GM23338 (cell line): ENCODE measurements around the gene PRPF38A. TPM values are rescaled to one million over a fixed set of nuclear protein-coding genes. Genes with fewer than 3 reads are reported as not detected.

Experiments used
- ATAC-seq: fragments of 200-7000 bp; cut with Tn5 transposase; 3 replicates; pipeline ENCODE4 v1.9.1; 2020
- DNase-seq: peaks from one replicate; pipeline ENCODE4 v3.0.0-alpha.2; 2015; ENCODE audit warnings: low spot score
- H2AFZ ChIP-seq: fragments of 200-600 bp; sonication (generic); 2 replicates; pipeline ENCODE4 v1.8.0; 2016; ENCODE audit warnings: antibody characterized with exemption, mild to moderate bottlenecking, moderate library complexity
- H3F3A ChIP-seq: fragments of 200-600 bp; sonication (generic); replicated peaks from 2 replicates; pipeline ENCODE4 v1.8.0; 2017; ENCODE audit warnings: antibody characterized with exemption, mixed run types, low read depth
- H3K27ac ChIP-seq: fragments of 200-600 bp; sonication (generic); 2 replicates; pipeline ENCODE4 v1.6.1; 2016; ENCODE audit warnings: low read depth
- H3K27me3 ChIP-seq: fragments of 200-600 bp; sonication (generic); 2 replicates; pipeline ENCODE4 v1.8.0; 2016; ENCODE audit warnings: mild to moderate bottlenecking, mixed run types, moderate library complexity; ENCODE audit not compliant: insufficient read depth
- H3K36me3 ChIP-seq: fragments of 200-600 bp; sonication (generic); 2 replicates; pipeline ENCODE4 v1.8.0; 2016; ENCODE audit warnings: mild to moderate bottlenecking; ENCODE audit not compliant: insufficient read depth
- H3K4me1 ChIP-seq: fragments of 200-600 bp; sonication (generic); 2 replicates; pipeline ENCODE4 v1.8.0; 2016; ENCODE audit warnings: mild to moderate bottlenecking, moderate library complexity; ENCODE audit not compliant: insufficient read depth
- H3K4me2 ChIP-seq: fragments of 200-600 bp; sonication (generic); 2 replicates; pipeline ENCODE4 v1.7.1; 2017; ENCODE audit warnings: mixed run types
- H3K4me3 ChIP-seq: fragments of 200-600 bp; sonication (generic); 2 replicates; pipeline ENCODE4 v1.6.1; 2016; ENCODE audit warnings: mixed run types
- H3K79me2 ChIP-seq: fragments of 200-600 bp; sonication (generic); replicated peaks from 2 replicates; pipeline ENCODE4 v1.8.0; 2017; ENCODE audit warnings: mild to moderate bottlenecking; ENCODE audit not compliant: insufficient read depth
- H3K9me2 ChIP-seq: fragments of 200-600 bp; sonication (generic); 2 replicates; pipeline ENCODE4 v1.8.0; 2017; ENCODE audit not compliant: insufficient read depth
- H4K20me1 ChIP-seq: fragments of 200-600 bp; sonication (generic); replicated peaks from 2 replicates; pipeline ENCODE4 v1.8.0; 2017; ENCODE audit warnings: mild to moderate bottlenecking; ENCODE audit not compliant: insufficient read depth
- H3K27ac Mint-ChIP-seq: 2 replicates; pipeline ENCODE4 v1.8.0; 2020; ENCODE audit warnings: inconsistent platforms, mild to moderate bottlenecking, moderate library complexity, mixed read lengths
- H3K27me3 Mint-ChIP-seq: 3 replicates; pipeline ENCODE4 v1.8.0; 2022; ENCODE audit warnings: low read depth, mild to moderate bottlenecking, moderate library complexity, mixed read lengths, inconsistent platforms; ENCODE audit not compliant: insufficient read depth, poor library complexity
- H3K36me3 Mint-ChIP-seq: 3 replicates; pipeline ENCODE4 v1.8.0; 2021; ENCODE audit warnings: low read depth, mild to moderate bottlenecking, inconsistent platforms, moderate library complexity, mixed read lengths
- H3K4me1 Mint-ChIP-seq: 3 replicates; pipeline ENCODE4 v1.8.0; 2020; ENCODE audit warnings: mild to moderate bottlenecking, inconsistent platforms, mixed read lengths
- H3K4me3 Mint-ChIP-seq: 3 replicates; pipeline ENCODE4 v1.8.0; 2021; ENCODE audit warnings: moderate library complexity, mild to moderate bottlenecking, inconsistent platforms, mixed read lengths
- H3K9me3 Mint-ChIP-seq: 3 replicates; pipeline ENCODE4 v1.8.0; 2020; ENCODE audit warnings: moderate library complexity, mild to moderate bottlenecking, inconsistent platforms, mixed read lengths
- CREB1 ChIP-seq: fragments of 250-450 bp; sonication (Bioruptor Pico); IDR thresholded peaks from 2 replicates; pipeline ENCODE4 v1.5.0; 2020; ENCODE audit warnings: low read depth, mild to moderate bottlenecking, moderate library complexity
- EZH2 ChIP-seq: fragments of 200-600 bp; sonication (generic); IDR thresholded peaks from one replicate; pipeline ENCODE4 v1.8.0; 2017; ENCODE audit warnings: antibody characterized with exemption, mild to moderate bottlenecking, low read depth; ENCODE audit not compliant: unreplicated experiment
- EZH2phosphoT487 ChIP-seq: fragments of 200-600 bp; sonication (generic); IDR thresholded peaks from one replicate; pipeline ENCODE4 v1.8.1; 2018; ENCODE audit warnings: antibody characterized with exemption; ENCODE audit not compliant: unreplicated experiment
- JUNB ChIP-seq: IDR thresholded peaks from one replicate; pipeline ENCODE4 v1.6.1; 2016; ENCODE audit warnings: antibody characterized with exemption; ENCODE audit not compliant: unreplicated experiment
- NANOG ChIP-seq: IDR thresholded peaks from 2 replicates; pipeline ENCODE4 v1.6.1; 2016; ENCODE audit warnings: antibody characterized with exemption, borderline replicate concordance
- POLR2AphosphoS5 ChIP-seq: IDR thresholded peaks from 2 replicates; pipeline ENCODE4 v1.6.1; 2016; ENCODE audit warnings: antibody characterized with exemption, low read depth
- REST ChIP-seq: IDR thresholded peaks from one replicate; pipeline ENCODE4 v1.6.1; 2018; ENCODE audit warnings: antibody characterized with exemption; ENCODE audit not compliant: unreplicated experiment
- STAT1 ChIP-seq: IDR thresholded peaks from one replicate; pipeline ENCODE4 v1.6.1; 2016; ENCODE audit warnings: antibody characterized with exemption; ENCODE audit not compliant: unreplicated experiment
- ZNF114 ChIP-seq: fragments of 250-450 bp; sonication (Bioruptor Pico); IDR thresholded peaks from 2 replicates; pipeline ENCODE4 v1.5.0; 2020; ENCODE audit warnings: mild to moderate bottlenecking, moderate library complexity
- ZNF331 ChIP-seq: fragments of 250-450 bp; sonication (Bioruptor Pico); IDR thresholded peaks from 2 replicates; pipeline ENCODE4 v1.5.0; 2020; ENCODE audit warnings: low read depth, mild to moderate bottlenecking, moderate library complexity
- ZNF462 ChIP-seq: fragments of 250-450 bp; sonication (Bioruptor Pico); IDR thresholded peaks from 2 replicates; pipeline ENCODE4 v1.5.0; 2020; ENCODE audit warnings: mild to moderate bottlenecking, moderate library complexity
- polyA plus RNA-seq: library from polyadenylated mRNA; unstranded; fragments of >200 nt; fragmentation: Nextera tagmentation; extraction: Ambion mirVana; gene quantifications from 2 replicates; pipeline ENCODE4 v1.2.1, GENCODE V29; 2016
- total RNA-seq: library from RNA; depleted of rRNA; stranded (reverse); fragments of >200 nt; shearing (Covaris generic); gene quantifications from 2 replicates; pipeline ENCODE4 v1.2.3, GENCODE V29; 2014
- TF ChIP-seq, protein P1 (sequence below): IDR thresholded peaks from 2 replicates; pipeline ENCODE4 v1.6.1; 2016; ENCODE audit warnings: antibody characterized with exemption
- TF ChIP-seq, protein P2 (sequence below), 2 experiments: fragments of 200-600 bp in 1 of 2; sonication (generic) in 1 of 2; conservative IDR thresholded peaks; 2 replicates each; pipeline versions ENCODE4 v1.5.1 to v1.6.1; 2016 to 2017; ENCODE audit warnings: antibody characterized with exemption in 2 of 2, low read depth in 2 of 2, mild to moderate bottlenecking in 2 of 2, moderate library complexity in 1 of 2

The PRPF38A gene
- total and polyA plus RNA-seq, 2 experiments from 2014 or later: 24.8 to 40.3 TPM

GRCh38 chr1:52423771-52424170, 19.4 kb downstream of the PRPF38A start:
- Histone ChIP-seq H3F3A (0 out of 2 replicates have a peak, but pooled peaks cover 3% of the 10 kb centered on the region), H3K4me1 (0 out of 2 replicates have a peak, but pooled peaks cover 9% of the 10 kb centered on the region), H4K20me1 (no peaks in the 10 kb centered on the region), H3K9me2 (no peaks in the 10 kb centered on the region), H3K79me2 (no peaks in the 10 kb centered on the region; the same call in 1 of the 2 replicates), H2AFZ (no peak overlapping the region), H3K27ac (no peak overlapping the region), H3K4me2 (no peak overlapping the region), H3K4me3 (no peak overlapping the region), H3K36me3 (peaks cover 16% of the 10 kb centered on the region), H3K27me3 (no peaks in the 10 kb centered on the region)
- H3K4me1 Mint-ChIP-seq: peaks cover 7% of the 10 kb centered on the region; the same call in 2 of the 3 replicates
- ATAC-seq: no peak
- peaks cover 5% of the 10 kb centered on the region for H3K27me3 Mint-ChIP-seq
- peaks cover 21% of the 10 kb centered on the region; the same call in 2 of the 3 replicates for H3K36me3 Mint-ChIP-seq
- no peak for DNase-seq
- H3K27ac Mint-ChIP-seq: no peak overlapping the region
- H3K9me3 Mint-ChIP-seq: no peaks in the 10 kb centered on the region
- H3K4me3 Mint-ChIP-seq: no peak overlapping the region
- TF ChIP-seq ZNF114 (no peak), REST (no peak), EZH2phosphoT487 (no peak), STAT1 (no peak), NANOG (no peak), JUNB (no peak), ZNF331 (CRISPR knock-in tag) (no peak), POLR2AphosphoS5 (no peak), CREB1 (CRISPR knock-in tag) (no peak), EZH2 (no peak), ZNF462 (CRISPR knock-in tag) (no peak)
- TF ChIP-seq, protein P1, sequence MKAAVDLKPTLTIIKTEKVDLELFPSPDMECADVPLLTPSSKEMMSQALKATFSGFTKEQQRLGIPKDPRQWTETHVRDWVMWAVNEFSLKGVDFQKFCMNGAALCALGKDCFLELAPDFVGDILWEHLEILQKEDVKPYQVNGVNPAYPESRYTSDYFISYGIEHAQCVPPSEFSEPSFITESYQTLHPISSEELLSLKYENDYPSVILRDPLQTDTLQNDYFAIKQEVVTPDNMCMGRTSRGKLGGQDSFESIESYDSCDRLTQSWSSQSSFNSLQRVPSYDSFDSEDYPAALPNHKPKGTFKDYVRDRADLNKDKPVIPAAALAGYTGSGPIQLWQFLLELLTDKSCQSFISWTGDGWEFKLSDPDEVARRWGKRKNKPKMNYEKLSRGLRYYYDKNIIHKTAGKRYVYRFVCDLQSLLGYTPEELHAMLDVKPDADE: no peak
- TF ChIP-seq, protein P2, sequence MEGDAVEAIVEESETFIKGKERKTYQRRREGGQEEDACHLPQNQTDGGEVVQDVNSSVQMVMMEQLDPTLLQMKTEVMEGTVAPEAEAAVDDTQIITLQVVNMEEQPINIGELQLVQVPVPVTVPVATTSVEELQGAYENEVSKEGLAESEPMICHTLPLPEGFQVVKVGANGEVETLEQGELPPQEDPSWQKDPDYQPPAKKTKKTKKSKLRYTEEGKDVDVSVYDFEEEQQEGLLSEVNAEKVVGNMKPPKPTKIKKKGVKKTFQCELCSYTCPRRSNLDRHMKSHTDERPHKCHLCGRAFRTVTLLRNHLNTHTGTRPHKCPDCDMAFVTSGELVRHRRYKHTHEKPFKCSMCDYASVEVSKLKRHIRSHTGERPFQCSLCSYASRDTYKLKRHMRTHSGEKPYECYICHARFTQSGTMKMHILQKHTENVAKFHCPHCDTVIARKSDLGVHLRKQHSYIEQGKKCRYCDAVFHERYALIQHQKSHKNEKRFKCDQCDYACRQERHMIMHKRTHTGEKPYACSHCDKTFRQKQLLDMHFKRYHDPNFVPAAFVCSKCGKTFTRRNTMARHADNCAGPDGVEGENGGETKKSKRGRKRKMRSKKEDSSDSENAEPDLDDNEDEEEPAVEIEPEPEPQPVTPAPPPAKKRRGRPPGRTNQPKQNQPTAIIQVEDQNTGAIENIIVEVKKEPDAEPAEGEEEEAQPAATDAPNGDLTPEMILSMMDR (conservative IDR thresholded peaks at IDR 0.05; ENCODE audit: low read depth in 2 of 2): no peak
